GM23248 (cell line): ENCODE measurements around the gene EFHB. TPM values are rescaled to one million over a fixed set of nuclear protein-coding genes. Genes with fewer than 3 reads are reported as not detected.
"Not testable (repeated sequence)": the region's sequence is repeated elsewhere in the genome, so short reads cannot be mapped to it uniquely, and the experiment has no call there.

ENCODE experiments used
- DNase-seq: peaks from one replicate; pipeline ENCODE4 v3.0.0-alpha.2; 2015
- H2AFZ ChIP-seq: fragments of 200-600 bp; sonication (generic); 2 replicates; pipeline ENCODE4 v1.6.1; 2016; ENCODE audit warnings: antibody characterized with exemption
- H3F3A ChIP-seq: fragments of 200-600 bp; sonication (generic); 2 replicates; pipeline ENCODE4 v1.6.1; 2016; ENCODE audit warnings: mild to moderate bottlenecking, antibody characterized with exemption, mixed run types; ENCODE audit not compliant: insufficient read depth
- H3K27ac ChIP-seq: fragments of 200-600 bp; sonication (generic); 2 replicates; pipeline ENCODE4 v1.5.1; 2016; ENCODE audit warnings: mild to moderate bottlenecking
- H3K27me3 ChIP-seq: fragments of 200-600 bp; sonication (generic); replicated peaks from 2 replicates; pipeline ENCODE4 v1.6.1; 2016; ENCODE audit warnings: mild to moderate bottlenecking; ENCODE audit not compliant: insufficient read depth
- H3K36me3 ChIP-seq: fragments of 200-600 bp; sonication (generic); 2 replicates; pipeline ENCODE4 v1.6.1; 2016; ENCODE audit warnings: low read depth, mild to moderate bottlenecking
- H3K4me1 ChIP-seq: fragments of 200-600 bp; sonication (generic); 2 replicates; pipeline ENCODE4 v1.6.1; 2016; ENCODE audit warnings: mild to moderate bottlenecking; ENCODE audit not compliant: insufficient read depth
- H3K4me2 ChIP-seq: fragments of 200-600 bp; sonication (generic); one replicate; pipeline ENCODE4 v1.6.1; 2016; ENCODE audit warnings: mild to moderate bottlenecking; ENCODE audit not compliant: unreplicated experiment
- H3K4me3 ChIP-seq: fragments of 200-600 bp; sonication (generic); 2 replicates; pipeline ENCODE4 v1.5.1; 2016; ENCODE audit warnings: mild to moderate bottlenecking
- H3K79me2 ChIP-seq: fragments of 200-600 bp; sonication (generic); 2 replicates; pipeline ENCODE4 v1.6.1; 2016; ENCODE audit warnings: mild to moderate bottlenecking; ENCODE audit not compliant: insufficient read depth
- H3K9ac ChIP-seq: fragments of 200-600 bp; sonication (generic); 2 replicates; pipeline ENCODE4 v1.6.1; 2016; ENCODE audit warnings: mild to moderate bottlenecking
- H3K9me2 ChIP-seq: fragments of 200-600 bp; sonication (generic); 2 replicates; pipeline ENCODE4 v1.6.1; 2016; ENCODE audit warnings: mixed run types, mild to moderate bottlenecking, moderate library complexity; ENCODE audit not compliant: insufficient read depth
- H3K9me3 ChIP-seq: fragments of 200-600 bp; sonication (generic); one replicate; pipeline ENCODE4 v1.6.1; 2017; ENCODE audit warnings: low read depth
- H4K20me1 ChIP-seq: fragments of 200-600 bp; sonication (generic); 2 replicates; pipeline ENCODE4 v1.6.0; 2016; ENCODE audit not compliant: insufficient read depth
- EZH2 ChIP-seq: fragments of 200-600 bp; sonication (generic); IDR thresholded peaks from 2 replicates; pipeline ENCODE4 v1.6.1; 2018; ENCODE audit warnings: antibody characterized with exemption, mild to moderate bottlenecking; ENCODE audit not compliant: insufficient read depth, poor library complexity, severe bottlenecking
- EZH2phosphoT487 ChIP-seq: fragments of 200-600 bp; sonication (generic); IDR thresholded peaks from 2 replicates; pipeline ENCODE4 v1.6.1; 2018; ENCODE audit warnings: antibody characterized with exemption, moderate library complexity, mild to moderate bottlenecking, low read depth; ENCODE audit not compliant: insufficient read depth
- WGBS, 2 experiments: methylation state at CpG; one replicate each; pipeline ENCODE4 v1.1.6; 2015 to 2017; ENCODE audit warnings: low lambda C conversion rate in 2 of 2, low coverage in 1 of 2; ENCODE audit errors: missing lambda C conversion rate in 2 of 2; 5-methylcytosine and 5-hydroxymethylcytosine counted together
- in situ Hi-C: fragments of 300-500 bp; cut with MboI; formaldehyde crosslinking; loops from 2 replicates; pipeline ENCODE4 v1.15.0; 2020
- polyA plus RNA-seq: library from polyadenylated mRNA; unstranded; fragments of >200 nt; fragmentation: Nextera tagmentation; extraction: Ambion mirVana; gene quantifications from 2 replicates; pipeline ENCODE4 v1.2.1, GENCODE V29; 2016
- total RNA-seq: library from RNA; depleted of rRNA; stranded (reverse); fragments of >200 nt; shearing (Covaris generic); gene quantifications from 2 replicates; pipeline ENCODE4 v1.2.3, GENCODE V29; 2014

The EFHB gene
- total and polyA plus RNA-seq, 2 experiments from 2014 or later = 1.3 to 2.9 TPM

DNA sequence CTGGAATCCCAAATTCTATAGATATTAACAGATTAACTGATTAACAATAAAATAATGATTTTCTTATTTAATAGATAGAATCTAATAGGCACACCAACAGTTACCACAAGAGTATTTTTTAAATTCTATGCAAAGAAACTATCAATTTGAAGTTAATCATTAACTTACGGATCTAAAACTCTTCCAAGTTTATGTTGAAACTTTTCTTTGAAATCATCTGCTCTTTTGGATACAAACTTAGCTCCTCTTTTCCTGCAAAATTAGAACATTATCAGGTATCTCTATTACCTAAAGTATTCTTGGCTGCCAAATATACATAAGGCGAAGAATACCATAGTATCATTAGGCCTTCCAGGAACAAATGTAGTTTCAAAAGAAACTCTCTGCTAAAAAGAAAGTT lies 34.8 kb downstream of the EFHB start:
- Histone ChIP-seq H3K27me3 (no peaks in the 10 kb centered on the region), H3K4me2 (no peak overlapping the region), H4K20me1 (no peaks in the 10 kb centered on the region), H2AFZ (no peak overlapping the region), H3K4me3 (no peak overlapping the region), H3F3A (no peaks in the 10 kb centered on the region), H3K36me3 (no peaks in the 10 kb centered on the region), H3K9ac (no peak overlapping the region), H3K9me3 (no peaks in the 10 kb centered on the region), H3K27ac (no peak overlapping the region), H3K79me2 (no peaks in the 10 kb centered on the region), H3K4me1 (peaks cover 8% of the 10 kb centered on the region), H3K9me2 (no peaks in the 10 kb centered on the region)
- DNase-seq = no peak
- WGBS, 2 experiments = 90 to 95% methylated on average over 2 of the region's 2 CpGs
- no peak for TF ChIP-seq EZH2phosphoT487
- in situ Hi-C loops = no loop called here

DNA sequence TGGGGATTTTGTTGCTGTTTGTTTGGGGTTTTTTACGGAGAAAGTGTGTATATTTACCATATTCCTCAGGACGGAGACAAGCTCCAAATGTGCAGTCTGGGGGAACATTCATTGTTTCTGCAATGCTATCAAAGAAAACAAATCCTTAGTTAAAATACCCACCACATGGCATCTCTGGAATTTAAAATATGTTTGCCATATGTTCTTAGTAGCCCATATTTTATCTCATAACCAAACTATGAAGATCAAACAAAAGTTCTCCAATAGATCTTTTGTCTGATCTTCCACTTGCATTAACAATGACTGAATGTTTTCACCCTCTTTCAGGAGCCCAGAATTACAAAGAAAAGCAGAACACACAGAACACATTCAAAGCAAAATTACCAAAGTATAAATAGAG lies 35.3 kb downstream of the EFHB start:
- Histone ChIP-seq H3K4me3 (no peak overlapping the region), H3K4me2 (no peak overlapping the region), H3K9ac (no peak overlapping the region), H4K20me1 (no peaks in the 10 kb centered on the region), H3K4me1 (peaks cover 8% of the 10 kb centered on the region), H3K27me3 (no peaks in the 10 kb centered on the region), H2AFZ (peak overlapping the region; percentile 57), H3K9me3 (no peaks in the 10 kb centered on the region), H3K36me3 (no peaks in the 10 kb centered on the region), H3K9me2 (no peaks in the 10 kb centered on the region), H3F3A (no peaks in the 10 kb centered on the region), H3K79me2 (no peaks in the 10 kb centered on the region), H3K27ac (no peak overlapping the region)
- in situ Hi-C loops = no loop called here
- 71 to 79% methylated on average over 2 of the region's 2 CpGs for WGBS, 2 experiments
- DNase-seq = no peak
- no peak for TF ChIP-seq EZH2
- TF ChIP-seq EZH2phosphoT487 = no peak

DNA sequence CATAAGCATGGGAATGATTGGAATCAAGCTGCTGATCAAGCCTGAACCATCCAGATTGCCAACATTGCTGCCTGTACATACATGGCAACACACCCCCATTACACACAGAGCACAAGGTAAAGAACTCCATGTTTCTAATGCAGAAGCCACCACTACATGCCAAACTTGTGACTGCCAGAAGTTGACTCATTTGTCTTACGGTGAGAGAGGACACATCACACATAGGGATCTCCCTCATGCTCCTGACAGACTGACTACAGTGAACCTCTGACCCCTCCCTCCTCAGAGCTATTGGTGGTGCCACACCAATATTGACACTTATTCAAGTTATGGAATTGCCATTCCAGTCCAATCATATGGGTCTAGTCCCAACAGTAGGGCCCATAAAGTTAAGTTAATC lies 42.3 kb downstream of the EFHB start:
- TF ChIP-seq EZH2phosphoT487 = no peak
- TF ChIP-seq EZH2 = no peak
- H3K27ac ChIP-seq = no peak overlapping the region
- in situ Hi-C loops = no loop called here
- no peak overlapping the region for H3K4me2 ChIP-seq
- H3K27me3 ChIP-seq = no peaks in the 10 kb centered on the region
- no peaks in the 10 kb centered on the region for H3K79me2 ChIP-seq
- no peak overlapping the region for H2AFZ ChIP-seq
- peak; percentile 44 for DNase-seq
- H3K9me3 ChIP-seq = no peaks in the 10 kb centered on the region
- H3F3A ChIP-seq = peaks cover 19% of the 10 kb centered on the region; the same call in 1 of the 2 replicates
- no peak overlapping the region for H3K9ac ChIP-seq
- H3K9me2 ChIP-seq = no peaks in the 10 kb centered on the region
- 0 to 6% methylated on average over 1 of the region's 1 CpG for WGBS, 2 experiments
- peaks cover 14% of the 10 kb centered on the region for H3K4me1 ChIP-seq
- H3K36me3 ChIP-seq = no peaks in the 10 kb centered on the region
- H4K20me1 ChIP-seq = no peaks in the 10 kb centered on the region
- no peak overlapping the region for H3K4me3 ChIP-seq

DNA sequence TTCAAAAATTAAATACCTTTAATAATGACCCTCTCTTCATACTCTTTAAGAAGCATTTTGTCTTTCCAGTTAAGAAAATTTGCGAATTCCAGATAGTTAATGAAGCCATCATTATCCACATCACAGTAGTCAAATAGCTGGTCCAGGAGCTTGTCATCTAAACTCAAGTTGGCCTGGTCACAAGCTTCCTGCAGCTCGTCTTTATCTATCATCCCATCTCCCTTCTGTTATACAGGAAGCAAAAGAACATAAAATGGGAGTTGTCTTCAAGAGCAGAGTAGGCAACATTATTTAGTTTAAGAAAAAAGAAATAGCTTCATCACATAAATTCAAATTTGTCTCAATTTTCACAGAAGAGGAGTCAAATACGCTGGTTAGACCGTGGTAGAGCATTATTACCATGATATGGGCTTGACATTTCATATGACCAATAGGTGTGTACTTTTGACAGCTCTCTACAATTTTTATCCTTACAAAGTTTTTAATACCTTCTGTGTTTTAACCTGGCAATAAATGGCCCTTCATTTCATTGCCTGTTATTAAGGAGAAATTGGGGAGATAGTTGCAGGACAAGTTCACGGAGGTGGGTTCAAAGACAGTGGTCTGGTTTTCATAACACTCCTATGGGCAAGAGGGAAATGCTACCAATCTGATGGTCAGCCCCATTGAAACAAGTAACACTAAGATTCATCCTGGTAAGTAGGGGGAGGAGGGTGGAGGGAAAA lies 45.4 kb downstream of the EFHB start:
- Histone ChIP-seq H3K9me2 (no peaks in the 10 kb centered on the region), H3K4me3 (peak overlapping the region; percentile 50), H3K4me2 (peak overlapping the region; percentile 81), H3F3A (peaks cover 19% of the 10 kb centered on the region; the same call in 1 of the 2 replicates), H3K4me1 (peaks cover 14% of the 10 kb centered on the region), H3K27me3 (no peaks in the 10 kb centered on the region), H3K9ac (peak overlapping the region; percentile 54; the same call in 1 of the 2 replicates), H3K9me3 (no peaks in the 10 kb centered on the region), H3K36me3 (no peaks in the 10 kb centered on the region), H3K79me2 (no peaks in the 10 kb centered on the region), H4K20me1 (no peaks in the 10 kb centered on the region), H2AFZ (peak overlapping the region; percentile 70), H3K27ac (peak overlapping the region; percentile 64)
- no peak for TF ChIP-seq EZH2
- no peak for TF ChIP-seq EZH2phosphoT487
- in situ Hi-C loops = no loop called here
- peak; percentile 23 for DNase-seq
- 33 to 36% methylated on average over 5 of the region's 5 CpGs for WGBS, 2 experiments

DNA sequence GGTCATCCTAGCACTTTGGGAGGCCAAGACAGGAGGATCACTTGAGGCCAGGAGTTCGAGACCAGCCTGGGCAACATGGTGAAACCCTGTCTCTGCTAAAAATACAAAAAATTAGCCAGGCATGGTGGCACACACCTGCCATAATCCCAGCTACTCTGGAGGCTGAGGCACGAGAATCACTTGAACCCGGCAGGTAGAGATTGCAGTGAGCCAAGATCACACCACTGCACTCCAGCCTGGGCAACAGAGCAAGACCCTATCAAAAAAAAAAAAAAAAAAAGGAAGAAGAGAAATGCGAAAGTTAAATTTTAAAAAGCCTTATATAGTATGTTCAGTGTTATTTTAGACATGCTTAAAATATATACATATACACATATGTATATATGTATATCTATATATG lies 46.9 kb downstream of the EFHB start:
- in situ Hi-C loops = not testable (repeated sequence)
- WGBS, 2 experiments = 82 to 93% methylated on average over 4 of the region's 4 CpGs

More for the DNA sequence above, 46.9 kb downstream of the EFHB start:
- H3K4me3 ChIP-seq, H3K9me3 ChIP-seq, H2AFZ ChIP-seq, H3K4me2 ChIP-seq, DNase-seq, H3K27me3 ChIP-seq, H4K20me1 ChIP-seq, H3K27ac ChIP-seq, H3K79me2 ChIP-seq, H3K36me3 ChIP-seq, H3K9me2 ChIP-seq, H3K9ac ChIP-seq: not testable (repeated sequence)
- Histone ChIP-seq H3K4me1 (peaks cover 14% of the 10 kb centered on the region), H3F3A (peaks cover 19% of the 10 kb centered on the region; the same call in 1 of the 2 replicates)
